22Rv1 (cell line): ENCODE results near the gene MYCL.

ENCODE experiments used
- H3K27ac ChIP-seq: fragments of 450-650 bp; 2 replicates; pipeline ENCODE4 v1.5.1; 2017
- ZFX ChIP-seq: fragments of 450-650 bp; IDR thresholded peaks from 2 replicates; pipeline ENCODE4 v1.6.1; 2017; ENCODE audit warnings: antibody characterized with exemption, borderline replicate concordance
- TF ChIP-seq, protein P1 (sequence below): fragments of 450-650 bp; IDR thresholded peaks from 2 replicates; pipeline ENCODE4 v1.5.1; 2017; ENCODE audit warnings: mild to moderate bottlenecking

MYCL gene, protein sequence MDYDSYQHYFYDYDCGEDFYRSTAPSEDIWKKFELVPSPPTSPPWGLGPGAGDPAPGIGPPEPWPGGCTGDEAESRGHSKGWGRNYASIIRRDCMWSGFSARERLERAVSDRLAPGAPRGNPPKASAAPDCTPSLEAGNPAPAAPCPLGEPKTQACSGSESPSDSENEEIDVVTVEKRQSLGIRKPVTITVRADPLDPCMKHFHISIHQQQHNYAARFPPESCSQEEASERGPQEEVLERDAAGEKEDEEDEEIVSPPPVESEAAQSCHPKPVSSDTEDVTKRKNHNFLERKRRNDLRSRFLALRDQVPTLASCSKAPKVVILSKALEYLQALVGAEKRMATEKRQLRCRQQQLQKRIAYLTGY

DNA sequence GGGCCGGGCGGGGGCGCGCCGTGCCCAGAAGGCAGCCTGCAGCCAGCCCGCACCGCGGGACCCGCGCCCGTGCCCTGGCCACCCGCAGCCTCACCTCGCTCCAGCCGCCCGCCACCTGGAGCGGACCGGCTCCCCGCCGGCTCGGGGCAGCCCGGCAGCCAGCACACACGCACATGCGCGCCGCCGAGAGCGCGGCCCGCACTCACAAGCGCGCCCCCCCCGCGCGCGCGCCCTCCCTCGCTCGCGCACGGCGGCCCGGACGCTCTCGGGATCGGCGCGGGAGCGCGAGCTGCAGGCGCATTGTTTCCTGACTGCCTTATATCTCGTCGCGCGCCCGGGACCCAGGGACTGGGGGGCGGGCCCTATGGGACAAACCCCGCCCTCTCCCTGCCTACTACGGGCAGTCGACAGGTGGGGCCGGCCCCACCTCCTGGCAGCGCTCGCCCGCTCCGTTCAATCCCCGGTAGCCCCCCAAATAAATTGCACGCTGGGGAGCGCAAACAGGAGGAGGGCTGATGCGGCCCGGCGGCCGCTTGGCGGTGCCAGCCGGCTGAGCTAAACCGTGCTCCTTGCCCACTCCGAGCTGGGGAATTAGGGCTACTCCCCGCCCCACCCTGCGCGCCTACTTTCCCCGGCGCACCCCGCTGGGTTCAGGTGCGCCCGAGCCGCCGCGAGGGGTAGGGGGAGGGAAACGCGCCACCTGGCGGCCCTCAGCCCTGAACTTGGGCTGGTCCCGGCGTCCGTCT, at the start of gene MYCL:
MYCL (minus strand) TSS at position 204 of the 746 bp plus-strand sequence. CDS start 483 bp downstream, outside the sequence.
- H3K27ac ChIP-seq = peak within 1 kb of the TSS; percentile 30; the same call in 1 of the 2 replicates
- TF ChIP-seq ZFX = no peak
- TF ChIP-seq, protein P1, sequence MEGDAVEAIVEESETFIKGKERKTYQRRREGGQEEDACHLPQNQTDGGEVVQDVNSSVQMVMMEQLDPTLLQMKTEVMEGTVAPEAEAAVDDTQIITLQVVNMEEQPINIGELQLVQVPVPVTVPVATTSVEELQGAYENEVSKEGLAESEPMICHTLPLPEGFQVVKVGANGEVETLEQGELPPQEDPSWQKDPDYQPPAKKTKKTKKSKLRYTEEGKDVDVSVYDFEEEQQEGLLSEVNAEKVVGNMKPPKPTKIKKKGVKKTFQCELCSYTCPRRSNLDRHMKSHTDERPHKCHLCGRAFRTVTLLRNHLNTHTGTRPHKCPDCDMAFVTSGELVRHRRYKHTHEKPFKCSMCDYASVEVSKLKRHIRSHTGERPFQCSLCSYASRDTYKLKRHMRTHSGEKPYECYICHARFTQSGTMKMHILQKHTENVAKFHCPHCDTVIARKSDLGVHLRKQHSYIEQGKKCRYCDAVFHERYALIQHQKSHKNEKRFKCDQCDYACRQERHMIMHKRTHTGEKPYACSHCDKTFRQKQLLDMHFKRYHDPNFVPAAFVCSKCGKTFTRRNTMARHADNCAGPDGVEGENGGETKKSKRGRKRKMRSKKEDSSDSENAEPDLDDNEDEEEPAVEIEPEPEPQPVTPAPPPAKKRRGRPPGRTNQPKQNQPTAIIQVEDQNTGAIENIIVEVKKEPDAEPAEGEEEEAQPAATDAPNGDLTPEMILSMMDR = peak; percentile 78

DNA sequence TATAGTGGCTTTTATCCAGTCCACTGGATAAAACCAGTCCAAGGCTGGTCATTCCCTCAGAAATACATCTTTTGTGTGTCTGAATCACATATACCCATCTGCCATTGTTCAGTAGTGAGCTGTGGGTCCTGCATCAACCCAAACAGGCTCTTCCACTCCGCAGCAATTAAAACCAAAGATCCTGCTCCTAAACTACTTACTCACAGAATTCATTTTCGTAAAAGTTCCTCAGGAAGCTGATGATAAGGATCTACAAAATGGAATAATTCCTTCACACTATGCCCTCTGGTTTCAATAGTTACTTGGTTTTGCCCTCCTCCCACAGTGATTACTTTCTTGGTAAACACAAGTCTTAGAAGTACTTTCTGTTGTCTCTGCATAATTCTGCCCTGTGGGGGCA, 48.2 kb upstream of the MYCL start:
- TF ChIP-seq, protein P1 = no peak
- TF ChIP-seq ZFX = no peak
- H3K27ac ChIP-seq = no peak overlapping the region

DNA sequence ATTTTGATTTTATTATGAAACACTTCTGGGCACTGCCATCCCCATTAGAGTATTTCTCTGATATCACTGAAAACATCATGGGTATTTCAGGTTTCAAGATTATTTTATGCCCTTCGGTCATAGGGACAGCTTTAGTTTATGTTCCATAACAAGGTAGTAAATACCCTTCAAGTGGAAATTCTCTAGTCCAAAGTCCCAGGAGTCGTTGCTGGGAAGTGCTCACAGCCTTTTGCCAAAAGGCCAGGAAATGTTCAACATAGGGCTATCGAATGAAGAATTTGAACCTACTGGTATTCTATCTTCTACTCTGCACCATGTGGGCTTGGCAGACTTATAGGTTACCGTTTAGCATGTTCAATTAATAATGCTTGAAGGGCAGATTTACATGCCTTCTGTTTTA, 45.5 kb upstream of the MYCL start:
- H3K27ac ChIP-seq = no peak overlapping the region
- TF ChIP-seq, protein P1 = no peak
- TF ChIP-seq ZFX = no peak

DNA sequence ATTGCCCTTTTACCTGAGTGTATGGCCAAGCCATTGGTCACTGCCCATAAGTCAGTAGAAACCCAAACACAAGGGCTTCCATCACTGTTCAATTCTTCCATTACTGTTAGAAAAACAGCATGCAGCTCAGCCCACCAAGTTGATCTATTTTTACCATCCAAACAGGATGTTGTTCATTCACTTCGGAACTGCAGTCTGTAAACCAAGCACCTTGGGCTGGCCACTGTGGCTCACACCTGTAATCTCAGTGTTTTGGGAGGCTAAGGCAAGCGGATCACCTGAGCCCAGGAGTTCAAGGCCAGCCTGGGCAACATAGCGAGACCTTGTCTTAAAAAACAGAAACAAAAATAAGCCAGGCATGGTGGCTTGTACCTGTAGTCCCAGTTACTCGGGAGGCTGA, 44.5 kb upstream of the MYCL start:
- H3K27ac ChIP-seq = no peak overlapping the region
- TF ChIP-seq, protein P1 = no peak
- TF ChIP-seq ZFX = no peak

DNA sequence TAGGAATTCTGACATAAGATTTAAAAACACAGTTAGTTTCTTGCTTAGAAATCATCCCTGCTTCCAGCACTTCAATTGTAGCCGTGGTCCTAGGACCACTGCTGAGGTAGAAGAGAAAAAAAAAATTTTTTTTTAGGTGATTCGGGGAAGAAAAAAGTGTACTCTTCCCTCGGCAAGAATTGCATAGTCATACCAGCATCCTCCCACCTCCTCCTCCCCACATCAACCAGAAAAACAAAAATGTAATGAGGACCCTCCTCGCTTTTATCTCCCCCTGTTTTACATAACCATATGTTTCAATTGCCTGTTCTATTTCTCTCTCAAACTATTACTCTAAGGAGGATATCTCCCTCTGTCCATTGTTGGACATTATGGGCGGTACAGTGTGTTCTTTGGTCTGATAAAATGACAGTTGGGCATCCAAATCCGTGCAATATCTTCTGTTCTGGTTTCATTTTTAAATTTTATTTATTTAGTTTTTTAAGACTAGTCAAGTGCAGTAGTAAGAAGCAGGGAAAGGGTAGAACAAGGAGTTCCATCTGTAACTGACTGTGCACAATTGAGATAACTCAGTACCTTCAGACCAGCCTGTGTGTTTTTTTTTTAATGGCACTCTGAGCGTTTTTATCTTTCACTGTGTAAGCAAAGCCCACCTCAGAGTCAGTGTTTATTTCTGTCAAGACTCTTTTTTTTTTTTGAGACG, 42.8 kb upstream of the MYCL start:
- TF ChIP-seq ZFX = no peak
- TF ChIP-seq, protein P1 = no peak
- H3K27ac ChIP-seq = no peak overlapping the region

DNA sequence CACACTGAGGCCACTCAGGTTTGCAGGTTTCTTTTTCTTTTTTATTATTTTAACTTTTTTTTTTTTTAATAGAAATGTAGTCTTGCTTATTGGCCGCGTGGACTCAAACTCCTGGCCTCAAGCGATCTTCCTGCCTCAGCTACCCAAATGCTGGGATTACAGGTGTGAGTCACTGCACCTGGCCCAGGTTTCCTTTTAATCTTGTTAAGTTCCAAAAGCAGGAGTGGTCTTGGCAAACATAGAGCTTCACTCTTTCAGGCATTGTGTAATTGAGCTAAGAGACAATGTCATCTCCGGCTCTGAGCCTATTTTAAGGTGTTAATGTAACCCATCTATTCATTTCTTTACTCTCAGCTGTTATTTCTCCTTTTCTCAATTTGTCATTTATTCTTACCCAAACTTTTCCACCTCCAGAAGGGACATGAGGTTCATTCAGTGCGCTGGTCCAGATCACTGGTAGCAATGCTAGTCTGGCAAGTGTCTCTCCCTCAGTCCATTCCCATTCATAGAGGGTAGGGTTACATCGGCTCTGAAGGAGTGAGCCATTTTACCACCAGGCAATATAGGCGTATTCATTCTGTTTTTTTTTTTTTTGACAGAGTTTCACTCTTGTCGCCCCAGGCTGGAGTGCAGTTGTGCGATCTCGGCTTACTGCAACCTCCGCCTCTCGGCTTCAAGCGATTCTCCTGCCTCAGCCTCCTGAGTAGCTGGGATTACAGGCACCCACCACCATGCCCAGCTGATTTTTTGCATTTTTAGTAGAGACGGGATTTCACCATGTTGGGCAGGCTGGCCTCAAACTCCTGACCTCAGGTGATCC, 42.0 kb upstream of the MYCL start:
- H3K27ac ChIP-seq = no peak overlapping the region
- TF ChIP-seq ZFX = no peak
- TF ChIP-seq, protein P1 = no peak
